HG03139 (cell line): ENCODE measurements around the gene LDLRAD3.
"Not testable (repeated sequence)": the region's sequence is repeated elsewhere in the genome, so short reads cannot be mapped to it uniquely, and the experiment has no call there.

Source experiments
- ATAC-seq: cut with Tn5 transposase; IDR thresholded peaks from one replicate; pipeline ENCODE4 v1.9.1; 2021; ENCODE audit not compliant: unreplicated experiment

Gene LDLRAD3

DNA sequence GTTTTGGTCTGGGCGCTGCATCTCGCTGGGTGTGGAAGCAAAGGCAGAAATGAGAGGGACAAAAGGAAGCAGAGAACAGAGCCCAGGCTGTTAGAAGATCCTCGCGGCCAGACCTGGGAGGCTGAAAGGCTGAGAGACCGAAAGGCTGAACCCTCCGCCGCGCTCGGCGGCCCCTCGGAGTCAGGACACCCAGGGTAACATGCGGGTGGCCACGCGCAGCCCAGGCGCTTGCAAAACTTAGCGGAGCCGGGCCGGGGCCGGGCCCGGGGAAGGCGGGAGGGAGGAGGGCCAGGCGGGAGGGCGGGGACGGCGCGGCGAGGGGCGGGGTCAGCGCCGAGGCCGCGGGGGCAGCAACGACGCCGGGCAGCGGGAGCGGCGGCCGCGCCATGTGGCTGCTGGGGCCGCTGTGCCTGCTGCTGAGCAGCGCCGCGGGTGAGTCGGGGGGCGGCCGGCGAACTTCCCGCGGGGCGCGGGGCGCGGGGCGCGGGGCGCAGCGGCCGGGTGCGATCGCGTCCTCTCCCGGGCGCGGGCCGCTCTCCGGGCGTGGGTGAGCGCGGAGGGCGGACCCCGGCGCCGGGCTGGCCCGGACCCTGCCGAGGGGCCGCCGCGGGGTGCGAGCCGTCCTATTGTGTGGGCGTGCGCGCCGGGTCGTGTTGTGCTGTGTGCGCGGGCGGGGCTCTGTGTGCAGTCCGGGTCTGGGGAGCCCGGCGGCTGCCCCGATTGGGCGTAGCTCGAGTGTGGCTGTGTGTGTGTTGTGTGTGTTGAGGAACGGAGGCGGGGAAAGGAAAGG is at the start of gene LDLRAD3:
Gene LDLRAD3, plus strand, starts transcription at position 350 of the 790 bp plus-strand sequence. Its CDS starts 37 bp downstream, at position 387.
- peak; percentile 77 for ATAC-seq

GRCh38 chr11:35897019-35897418 is 46.8 kb upstream of the LDLRAD3 start:
- ATAC-seq, result no peak

DNA sequence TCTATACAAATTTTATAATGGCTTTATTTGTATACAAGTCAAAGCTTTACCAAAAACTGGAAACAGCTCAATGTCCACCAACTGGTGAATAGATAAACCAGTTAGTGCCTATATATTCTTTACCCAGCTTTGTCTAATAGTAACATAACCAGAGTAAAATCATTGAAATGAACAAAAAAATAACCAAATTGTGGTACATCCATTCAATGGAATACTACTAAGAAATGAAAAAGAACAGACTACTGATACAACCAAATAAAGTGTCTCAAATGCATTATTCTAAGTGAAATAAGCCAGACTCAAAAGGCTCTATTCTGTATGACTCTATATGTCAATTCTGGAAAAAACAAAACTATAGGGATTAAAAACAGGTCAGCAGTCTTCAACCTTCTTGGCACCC is 40.9 kb upstream of the LDLRAD3 start:
- ATAC-seq, result no peak

DNA sequence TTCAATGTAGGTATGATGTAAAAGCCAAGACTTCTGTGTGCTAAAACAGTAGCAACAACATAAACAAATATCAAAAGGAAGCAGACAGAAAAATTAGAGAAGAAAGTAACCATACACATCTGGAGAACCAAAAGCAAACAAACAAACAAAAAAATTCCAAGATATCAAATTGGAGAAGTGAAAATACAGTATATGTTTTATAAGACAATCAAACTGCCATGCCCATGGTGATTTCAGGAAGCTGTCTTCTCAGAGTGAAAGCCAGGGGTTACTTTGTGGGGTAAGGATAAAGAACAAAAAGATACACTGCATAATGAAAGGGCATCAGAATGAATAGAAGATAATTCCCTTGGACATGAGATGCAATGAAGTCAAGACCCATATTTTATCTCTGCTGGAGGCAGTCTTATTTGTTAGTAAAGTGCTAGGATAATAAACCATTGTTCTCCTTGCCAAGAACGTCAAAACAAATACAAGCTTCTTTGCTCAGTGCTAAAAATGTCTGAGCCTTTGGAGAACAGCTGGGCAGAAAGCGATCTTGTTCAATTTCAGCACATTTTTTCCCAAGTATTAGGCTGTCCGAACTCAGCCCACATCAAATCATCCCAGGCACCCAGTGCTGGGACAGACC is 38.1 kb upstream of the LDLRAD3 start:
- no peak for ATAC-seq

- ATAC-seq, result no peak
Measured at GRCh38 chr11:35906277-35906661, 37.6 kb upstream of the LDLRAD3 start.

DNA sequence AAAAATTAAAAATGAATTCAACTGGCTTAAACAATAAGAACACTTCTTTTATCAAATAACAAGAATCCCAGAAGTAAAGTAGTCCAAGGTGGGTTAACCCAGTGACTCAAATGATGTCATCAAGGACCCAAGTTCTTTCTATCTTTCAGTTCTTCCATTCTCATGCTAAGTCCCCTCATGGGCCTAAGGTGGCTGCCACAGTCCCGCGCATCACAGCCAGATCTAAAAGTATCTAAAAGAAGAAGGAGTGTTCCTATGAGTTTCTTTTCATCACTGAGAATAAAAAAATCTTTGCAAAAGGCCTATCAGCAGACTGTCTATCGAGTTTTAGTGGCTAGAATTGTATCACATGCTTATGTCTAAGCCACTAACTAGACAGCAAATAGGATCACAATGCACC is 37.2 kb upstream of the LDLRAD3 start:
- ATAC-seq, result no peak

- peak; percentile 61 for ATAC-seq
Measured at GRCh38 chr11:35907648-35908431, 36.0 kb upstream of the LDLRAD3 start.

DNA sequence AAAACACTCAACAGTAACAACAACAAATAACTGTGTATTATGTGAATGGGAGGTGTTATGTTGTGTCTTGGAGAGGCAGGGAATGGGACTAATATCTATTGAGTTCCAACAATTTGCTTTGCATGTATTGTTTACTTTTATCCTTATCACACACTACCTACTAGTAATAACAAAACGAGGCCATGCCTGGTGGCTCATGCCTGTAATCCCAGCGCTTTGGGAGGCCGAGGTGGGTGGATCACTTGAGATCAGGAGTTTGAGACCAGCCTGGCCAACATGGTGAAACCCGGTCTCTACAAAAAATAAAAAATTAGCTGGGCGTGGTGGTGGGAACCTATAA is 35.5 kb upstream of the LDLRAD3 start:
- ATAC-seq, result not testable (repeated sequence)

DNA sequence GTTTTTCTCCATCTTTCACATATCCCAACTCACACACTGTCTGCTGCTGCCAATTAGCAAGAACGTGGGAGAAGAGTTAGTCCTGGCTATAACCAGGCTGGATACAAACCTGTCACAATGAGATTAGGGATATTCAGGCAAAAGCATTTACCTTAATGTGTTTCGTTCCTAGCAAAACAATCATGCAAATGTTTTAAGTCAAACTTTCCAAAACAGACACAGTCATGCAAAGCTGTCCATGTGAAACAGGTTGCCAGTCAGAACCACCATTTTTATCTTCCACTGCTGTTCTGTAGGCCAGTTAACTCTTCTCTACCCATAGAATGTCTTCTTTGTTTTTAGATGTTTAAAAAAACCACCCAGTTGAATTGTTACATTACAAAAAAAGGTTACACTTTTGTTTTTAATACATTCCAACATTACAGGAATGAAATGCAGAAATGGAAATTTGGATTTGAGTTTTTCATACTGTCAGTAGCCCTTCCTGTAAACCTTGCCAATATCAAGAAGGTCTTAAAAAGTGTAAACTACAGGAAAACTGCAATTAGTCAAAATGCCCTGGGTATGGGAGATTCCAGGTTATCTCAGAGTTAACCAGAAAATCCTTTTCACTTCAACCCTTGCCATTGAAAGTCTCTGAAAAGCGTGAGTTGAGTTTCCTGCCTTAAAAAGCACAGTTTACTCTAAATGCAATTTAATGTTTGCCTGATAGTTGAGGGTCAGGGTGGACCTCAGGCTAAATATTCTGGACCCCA is 34.2 kb upstream of the LDLRAD3 start:
- no peak for ATAC-seq

GRCh38 chr11:35911013-35911412 is 32.8 kb upstream of the LDLRAD3 start:
- ATAC-seq, result no peak

DNA sequence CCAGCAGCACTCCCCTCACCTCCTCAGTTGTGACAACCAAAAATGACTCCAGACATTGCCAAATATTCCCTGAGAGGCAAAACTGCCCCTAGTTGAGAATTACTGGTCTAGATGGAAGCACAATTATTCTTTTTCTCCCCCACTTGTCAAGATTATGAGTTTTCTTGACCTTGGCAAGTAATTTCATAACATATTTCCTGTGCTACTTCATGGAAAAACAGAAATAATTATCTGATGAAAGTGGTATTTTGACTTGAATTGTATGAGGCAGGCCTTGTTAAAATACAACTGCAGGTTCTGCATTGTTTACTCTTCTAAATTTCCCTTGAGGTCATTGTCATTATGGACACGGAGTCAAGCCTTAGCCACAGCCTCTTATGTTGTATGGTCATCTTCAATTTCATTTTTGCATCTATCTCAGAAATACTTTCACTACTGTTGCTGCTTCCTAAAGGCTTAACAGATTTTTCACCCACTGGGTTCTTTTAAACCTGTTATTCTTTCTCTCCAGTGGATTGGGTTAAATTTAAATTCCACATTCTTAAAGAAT is 32.2 kb upstream of the LDLRAD3 start:
- no peak for ATAC-seq

DNA sequence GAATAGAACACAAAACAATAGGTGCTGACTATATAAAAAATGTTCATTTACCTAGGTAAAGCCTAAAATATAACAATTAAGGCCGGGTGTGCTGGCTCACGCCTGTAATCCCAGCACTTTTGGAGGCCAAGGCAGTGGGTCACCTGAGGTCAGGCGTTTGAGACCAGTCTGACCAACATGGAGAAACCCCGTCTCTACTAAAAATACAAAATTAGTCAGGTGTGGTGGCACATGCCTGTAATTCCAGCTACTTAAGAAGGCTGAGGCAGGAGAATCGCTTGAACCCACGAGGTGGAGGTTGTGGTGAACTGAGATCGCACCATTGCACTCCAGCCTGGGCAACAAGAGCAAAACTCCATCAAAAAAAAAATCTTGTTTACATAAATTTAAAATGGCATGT is 31.4 kb upstream of the LDLRAD3 start:
- not testable (repeated sequence) for ATAC-seq

DNA sequence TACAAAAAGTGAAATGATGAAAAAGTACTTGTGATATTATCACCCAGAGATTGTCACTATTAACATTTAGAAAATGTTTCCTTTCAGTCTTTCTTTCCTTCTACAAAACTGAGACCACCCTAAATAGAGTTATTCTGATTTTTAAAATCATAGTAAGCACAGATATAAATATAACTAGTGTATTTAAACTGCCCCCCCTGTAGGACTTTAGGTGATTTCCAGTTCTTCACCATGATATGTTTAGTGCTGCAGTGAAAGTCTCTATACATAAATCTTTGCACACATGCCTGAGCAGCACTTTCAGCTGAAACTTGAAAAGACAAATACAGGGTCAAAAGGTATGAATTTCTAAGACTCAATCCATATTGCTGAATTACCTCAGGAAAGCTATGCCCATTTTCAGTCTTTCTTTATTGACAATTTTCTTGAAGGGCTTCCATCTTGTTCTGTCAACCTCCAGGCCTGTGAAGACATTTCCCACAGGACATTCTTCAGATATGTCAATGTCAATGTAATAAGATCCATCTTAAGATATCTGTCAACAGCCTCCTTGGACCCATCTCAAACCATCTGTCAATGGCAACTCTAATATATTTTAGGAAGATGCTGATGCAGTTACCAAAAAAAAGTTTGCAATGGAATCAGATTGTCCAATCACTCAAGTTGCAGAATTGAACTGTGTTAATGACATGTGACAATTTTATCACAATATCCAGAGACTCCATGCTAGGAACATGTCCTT is 30.8 kb upstream of the LDLRAD3 start:
- no peak for ATAC-seq

- ATAC-seq, result no peak
Measured at GRCh38 chr11:35914816-35915215, 29.0 kb upstream of the LDLRAD3 start.

- ATAC-seq, result no peak
Measured at GRCh38 chr11:35916270-35916669, 27.6 kb upstream of the LDLRAD3 start.

- ATAC-seq, result no peak
Measured at GRCh38 chr11:35917676-35918075, 26.2 kb upstream of the LDLRAD3 start.

- no peak for ATAC-seq
Measured at GRCh38 chr11:35918716-35919115, 25.1 kb upstream of the LDLRAD3 start.

GRCh38 chr11:35919244-35919643 is 24.6 kb upstream of the LDLRAD3 start:
- no peak for ATAC-seq

DNA sequence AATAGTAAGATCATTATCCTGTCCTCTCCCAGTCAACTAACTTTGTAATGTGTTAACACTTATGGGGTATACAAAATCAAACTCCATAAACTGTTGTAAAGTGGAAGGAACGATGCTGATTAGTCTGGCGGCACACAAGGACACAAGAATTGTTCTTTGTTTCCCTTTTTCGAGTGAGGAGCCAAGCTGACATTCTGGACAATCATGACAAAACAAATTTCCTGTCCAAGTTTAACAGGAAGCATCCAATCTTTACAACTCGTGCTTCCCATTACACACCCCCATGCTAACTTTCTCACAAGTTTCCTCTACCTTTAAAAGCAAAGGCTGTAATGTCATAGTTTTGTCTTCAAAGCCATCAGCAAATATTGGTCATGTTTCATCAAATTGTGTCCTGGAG is 20.4 kb upstream of the LDLRAD3 start:
- ATAC-seq, result no peak

DNA sequence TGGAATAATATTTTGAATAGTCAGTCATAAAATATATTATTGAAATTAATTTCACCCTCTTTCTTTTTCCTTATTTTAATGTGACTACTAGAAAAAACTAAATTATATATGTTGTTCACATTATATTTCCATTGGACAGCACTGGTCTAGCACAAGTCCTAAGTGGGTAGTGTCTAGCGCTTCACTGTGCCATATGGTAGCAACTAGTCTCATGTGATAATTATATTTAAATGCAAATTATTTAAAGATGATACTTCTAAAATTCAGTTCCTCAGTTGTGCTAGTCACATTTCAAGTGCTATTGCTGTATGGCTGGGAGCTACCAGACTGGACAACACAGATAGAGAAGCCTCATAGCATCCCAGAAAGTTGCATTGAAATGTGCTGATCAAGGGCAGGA is 19.1 kb upstream of the LDLRAD3 start:
- ATAC-seq, result no peak
